GM12872 (cell line): ENCODE measurements around the gene TGFBR2.

Experiments used
- CTCF ChIP-seq: IDR thresholded peaks from 3 replicates; pipeline ENCODE4 v1.5.1; 2011; ENCODE audit warnings: low read depth, mild to moderate bottlenecking, low read length, moderate library complexity; ENCODE audit not compliant: insufficient read depth

TGFBR2 gene

DNA sequence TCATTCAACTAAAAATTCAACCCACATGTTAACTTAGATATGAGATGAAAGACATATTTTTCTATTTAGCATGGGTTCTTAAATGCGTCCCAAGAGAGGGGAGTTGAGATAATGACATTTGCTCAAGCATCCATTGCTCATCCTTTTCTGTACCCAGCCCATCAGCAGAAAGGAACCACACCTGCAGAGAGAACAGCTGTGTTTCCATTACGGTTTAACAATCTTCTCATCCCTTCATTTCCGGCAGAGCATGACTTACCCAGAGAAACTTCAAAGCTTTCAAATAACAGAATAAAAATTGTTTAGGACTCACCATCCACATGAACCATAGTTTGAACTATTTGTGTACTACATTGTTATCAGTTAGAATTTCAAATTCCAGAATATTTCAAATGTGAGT is 113.1 kb downstream of the TGFBR2 start:
- no peak for TF ChIP-seq CTCF

- no peak for TF ChIP-seq CTCF
Measured at GRCh38 chr3:30720586-30721313, 114.3 kb downstream of the TGFBR2 start.

DNA sequence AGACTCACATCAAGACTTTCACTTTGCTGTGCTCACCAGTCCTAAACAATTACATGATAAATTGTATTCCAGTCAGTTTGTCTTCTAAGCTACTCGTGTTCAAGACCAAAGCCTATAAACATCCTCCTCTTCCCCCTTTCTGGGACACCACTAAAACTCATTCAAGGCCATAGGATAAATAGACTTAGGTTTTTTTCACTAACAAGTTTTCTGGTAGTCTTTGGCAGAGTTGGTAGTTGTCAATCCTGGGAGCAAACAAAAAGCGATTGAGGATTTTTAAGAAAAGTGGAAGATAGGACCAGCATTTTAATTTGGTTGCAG is 114.9 kb downstream of the TGFBR2 start:
- TF ChIP-seq CTCF = no peak

DNA sequence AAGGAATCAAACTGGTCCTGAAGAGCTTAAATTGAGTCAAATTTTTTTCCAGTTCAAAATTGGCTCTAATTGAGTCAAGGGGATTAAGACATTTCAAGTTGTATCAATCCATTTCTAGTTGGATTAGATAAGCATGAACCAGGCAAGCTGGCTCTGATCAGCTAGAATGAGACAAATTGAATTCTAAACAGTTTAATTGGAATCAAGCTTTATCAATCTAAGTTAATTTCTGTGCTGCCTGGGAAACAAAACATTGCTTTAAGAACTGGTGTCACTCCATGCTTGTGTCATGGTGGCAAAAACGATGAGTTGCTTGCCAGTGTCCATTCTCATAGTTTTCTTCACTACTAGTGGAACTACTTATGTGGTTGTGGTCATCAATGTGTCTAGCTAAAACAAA is 116.8 kb downstream of the TGFBR2 start:
- TF ChIP-seq CTCF = no peak

DNA sequence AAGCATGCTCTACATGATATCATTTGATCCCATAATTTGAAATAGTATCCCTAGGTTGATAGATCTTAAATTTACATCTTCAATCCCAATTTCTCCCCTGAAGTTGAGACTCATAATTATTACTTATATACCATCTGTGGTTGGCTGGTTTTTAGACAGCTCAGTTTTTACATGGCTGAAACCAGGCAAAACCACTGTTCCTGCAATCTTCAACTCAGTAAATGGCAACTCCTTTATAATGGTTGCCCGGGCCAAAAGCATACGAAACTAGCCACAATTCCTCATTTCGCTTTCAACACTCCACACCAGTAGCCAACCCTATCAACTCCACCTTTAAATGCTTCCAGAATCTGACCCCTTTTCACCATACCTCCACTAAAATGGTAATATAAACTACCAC is 118.5 kb downstream of the TGFBR2 start:
- TF ChIP-seq CTCF = no peak

DNA sequence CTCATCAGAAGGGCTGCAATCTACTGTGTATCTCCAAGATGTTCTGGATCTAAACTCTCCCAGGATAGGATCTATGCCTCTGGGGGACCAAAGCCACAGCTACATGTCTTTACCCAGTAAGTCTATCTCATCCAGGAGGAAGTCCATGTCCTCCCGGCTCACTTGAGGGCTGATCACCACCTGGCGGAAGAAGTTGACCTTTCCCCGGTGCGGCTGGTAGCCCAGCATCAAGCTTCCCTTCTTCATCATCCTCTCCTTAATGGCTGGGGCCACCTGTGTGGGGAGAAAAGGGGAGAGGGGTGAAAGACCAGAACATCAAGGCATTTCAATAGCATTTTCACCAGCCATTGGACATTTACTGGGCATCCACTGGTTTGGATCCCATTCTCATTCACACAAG is 121.7 kb downstream of the TGFBR2 start:
- no peak for TF ChIP-seq CTCF

DNA sequence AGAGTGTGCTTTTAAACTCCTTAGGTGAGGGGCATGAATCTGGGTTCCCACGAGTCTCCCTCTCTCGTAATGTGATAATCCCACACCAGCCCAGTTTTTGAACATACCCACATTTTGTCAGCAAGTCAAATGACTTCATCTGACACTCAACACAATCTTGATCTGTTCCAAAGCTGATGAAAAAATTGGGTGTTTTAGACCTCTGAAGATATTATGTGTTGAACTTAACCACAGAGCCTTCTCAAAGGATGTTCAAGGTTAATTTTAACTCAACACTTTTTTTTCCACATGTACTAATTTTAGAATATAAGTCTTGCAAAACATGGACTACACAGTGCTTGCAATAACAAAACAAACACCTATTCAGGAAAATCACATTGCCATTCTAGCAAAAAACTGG is 123.1 kb downstream of the TGFBR2 start:
- TF ChIP-seq CTCF = no peak
